ENCODE results near the gene NOP53.
"Not testable (repeated sequence)": the region's sequence is repeated elsewhere in the genome, so short reads cannot be mapped to it uniquely, and the experiment has no call there.

Gene NOP53

DNA sequence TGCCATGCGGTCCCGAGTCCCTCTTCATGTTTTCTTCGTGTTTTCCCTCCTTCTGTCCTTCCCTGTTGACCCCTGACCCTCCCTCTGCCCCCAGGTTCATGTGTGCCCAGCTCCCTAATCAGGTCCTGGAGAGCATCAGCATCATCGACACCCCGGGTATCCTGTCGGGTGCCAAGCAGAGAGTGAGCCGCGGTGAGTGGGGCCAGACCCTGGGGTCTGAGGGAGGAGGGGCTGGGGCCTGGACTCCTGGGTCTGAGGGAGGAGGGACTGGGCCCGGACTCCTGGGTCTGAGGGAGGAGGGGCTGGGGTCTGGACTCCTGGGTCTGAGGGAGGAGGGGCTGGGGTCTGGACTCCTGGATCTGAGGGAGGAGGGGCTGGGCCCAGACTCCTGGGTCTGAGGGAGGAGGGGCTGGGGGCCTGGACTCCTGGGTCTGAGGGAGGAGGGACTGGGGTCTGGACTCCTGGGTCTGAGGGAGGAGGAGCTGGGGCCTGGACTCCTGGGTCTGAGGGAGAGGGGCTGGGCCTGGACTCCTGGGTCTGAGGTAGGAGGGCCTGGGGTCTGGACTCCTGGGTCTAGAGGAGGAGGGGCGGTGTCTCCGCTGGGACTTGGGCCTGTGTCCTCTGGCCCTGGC is 26.8 kb upstream of the NOP53 start:
- not testable (repeated sequence) for DNase-seq (ENCODE audit: low spot score)

DNA sequence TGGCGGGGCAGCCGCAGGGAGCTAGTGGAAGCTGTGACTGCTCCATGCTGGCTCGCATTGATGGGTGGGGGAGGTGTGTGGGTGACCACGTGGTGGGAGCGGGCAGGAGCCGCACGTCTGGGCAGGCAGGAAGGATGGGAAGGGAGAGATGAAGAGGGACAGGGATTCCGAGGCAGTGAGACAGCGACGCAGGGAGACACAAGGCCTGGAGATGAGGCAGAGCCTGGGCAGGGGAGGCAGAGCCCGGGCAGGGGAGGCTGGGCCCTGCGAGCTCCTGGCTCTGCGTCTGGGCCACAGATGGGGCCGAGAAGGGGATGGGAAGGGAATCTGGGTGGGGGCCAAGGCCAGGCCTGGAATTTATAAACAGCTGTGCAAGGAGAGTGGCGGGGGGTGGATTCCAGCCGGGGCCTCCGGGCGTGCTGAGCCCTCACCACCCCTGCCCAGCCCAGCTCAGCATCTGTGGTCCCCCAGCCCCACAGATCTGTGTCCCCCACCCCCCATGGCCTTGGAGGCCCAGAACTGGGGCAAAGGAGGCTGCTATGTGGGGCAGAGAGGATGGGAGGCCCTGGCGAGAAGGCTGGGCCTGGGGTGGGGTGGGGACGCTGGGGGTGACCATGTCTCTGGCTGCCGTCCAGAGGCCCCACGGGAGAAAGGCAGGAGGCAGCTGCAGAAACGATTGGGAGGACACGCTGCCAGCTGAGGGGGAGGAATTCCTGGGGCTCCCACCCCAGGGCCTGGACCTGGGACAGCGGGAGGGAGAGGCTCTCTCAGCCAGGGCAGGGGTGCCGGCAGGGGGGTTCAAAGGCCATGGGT is 26.1 kb upstream of the NOP53 start:
- DNase-seq (ENCODE audit: low spot score) = no peak

DNA sequence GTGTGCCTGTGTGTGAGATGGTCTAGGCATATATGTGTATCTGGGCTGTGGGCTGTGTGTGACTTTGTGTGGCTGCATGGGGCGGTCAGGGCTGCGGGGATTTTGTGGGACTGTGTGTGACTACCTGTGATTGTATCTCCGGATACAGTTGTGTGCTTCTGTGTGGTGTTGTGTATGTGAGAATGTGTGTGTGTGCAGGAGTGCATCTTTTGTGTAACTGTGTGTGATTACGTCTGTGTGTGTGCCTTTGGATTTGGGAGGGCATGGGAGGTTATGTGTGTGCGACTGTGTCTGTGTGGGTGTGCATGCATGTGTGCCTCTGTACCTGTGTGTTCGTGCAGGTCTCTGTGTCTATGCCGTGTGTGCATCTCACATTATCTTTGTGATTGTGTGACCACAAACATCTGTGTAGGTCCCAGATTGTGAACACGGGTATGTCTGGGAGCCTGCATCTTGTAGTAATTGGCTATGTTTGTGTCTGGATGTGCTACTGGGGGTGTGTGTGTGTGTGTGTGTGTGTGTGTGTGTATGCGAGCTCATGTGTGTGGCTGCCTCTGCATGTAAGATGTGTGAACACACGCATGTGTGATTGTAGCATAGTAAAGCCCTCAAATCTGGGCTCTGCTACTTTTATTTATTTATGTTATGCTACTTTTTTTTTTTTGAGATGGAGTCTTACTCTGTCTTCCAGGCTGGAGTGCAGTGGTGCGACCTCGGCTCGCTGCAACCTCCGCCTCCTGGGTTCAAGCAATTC is 24.5 kb upstream of the NOP53 start:
- DNase-seq (ENCODE audit: low spot score) = no peak

DNA sequence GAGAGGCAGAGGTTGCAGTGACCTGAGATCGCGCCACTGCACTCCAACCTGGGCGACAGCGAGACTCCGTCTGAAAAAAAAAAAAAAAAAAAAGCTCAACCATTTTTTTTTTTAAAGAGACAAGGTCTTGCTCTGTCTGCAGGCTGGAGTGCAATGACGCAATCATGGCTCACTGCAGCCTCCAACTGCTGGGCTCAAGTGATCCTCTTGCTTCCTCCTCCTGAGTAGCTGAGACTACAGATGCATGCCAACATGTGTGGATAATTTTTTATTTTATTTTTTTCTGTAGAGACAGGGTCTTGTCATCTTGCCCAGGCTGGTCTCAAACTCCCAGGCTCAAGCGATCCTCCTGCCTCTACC is 21.8 kb upstream of the NOP53 start:
- DNase-seq (ENCODE audit: low spot score) = no peak

DNA sequence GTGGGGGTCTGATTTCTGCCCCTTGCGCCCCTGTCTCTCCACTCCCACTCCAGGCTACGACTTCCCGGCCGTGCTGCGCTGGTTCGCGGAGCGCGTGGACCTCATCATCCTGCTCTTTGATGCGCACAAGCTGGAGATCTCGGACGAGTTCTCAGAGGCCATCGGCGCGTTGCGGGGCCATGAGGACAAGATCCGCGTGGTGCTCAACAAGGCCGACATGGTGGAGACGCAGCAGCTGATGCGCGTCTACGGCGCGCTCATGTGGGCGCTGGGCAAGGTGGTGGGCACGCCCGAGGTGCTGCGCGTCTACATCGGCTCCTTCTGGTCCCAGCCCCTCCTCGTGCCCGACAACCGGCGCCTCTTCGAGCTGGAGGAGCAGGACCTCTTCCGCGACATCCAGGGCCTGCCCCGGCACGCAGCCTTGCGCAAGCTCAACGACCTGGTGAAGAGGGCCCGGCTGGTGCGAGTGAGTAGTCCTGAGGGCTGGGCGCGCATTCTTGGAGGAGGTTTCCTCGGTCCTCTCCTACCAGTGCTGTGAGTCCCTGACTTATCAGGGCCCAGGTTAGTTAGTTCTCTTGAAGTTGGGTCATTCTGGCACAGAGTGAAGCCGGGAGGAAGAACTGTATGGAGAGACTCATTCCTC is 19.5 kb upstream of the NOP53 start:
- DNase-seq (ENCODE audit: low spot score) = no peak

DNA sequence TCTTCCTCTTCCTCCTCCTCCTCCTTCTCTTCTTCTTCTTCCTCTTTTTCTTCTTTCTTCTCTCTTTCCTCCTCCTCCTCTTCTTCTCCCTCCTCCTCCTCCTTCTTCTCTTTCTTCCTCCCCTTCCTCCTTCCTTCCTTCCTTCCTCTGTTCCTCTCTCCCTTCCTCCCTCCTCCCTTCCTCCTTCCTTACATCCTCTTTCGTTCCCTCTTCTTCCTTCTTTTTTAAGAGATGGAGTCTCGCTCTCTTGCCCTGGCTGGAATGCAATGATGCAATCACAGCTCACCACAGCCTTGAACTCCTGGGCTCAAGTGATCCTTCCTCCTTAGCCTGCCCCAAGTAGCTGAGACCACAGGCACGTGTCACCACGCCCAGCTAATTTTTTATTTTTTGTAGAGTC is 18.9 kb upstream of the NOP53 start:
- DNase-seq (ENCODE audit: low spot score) = no peak

DNA sequence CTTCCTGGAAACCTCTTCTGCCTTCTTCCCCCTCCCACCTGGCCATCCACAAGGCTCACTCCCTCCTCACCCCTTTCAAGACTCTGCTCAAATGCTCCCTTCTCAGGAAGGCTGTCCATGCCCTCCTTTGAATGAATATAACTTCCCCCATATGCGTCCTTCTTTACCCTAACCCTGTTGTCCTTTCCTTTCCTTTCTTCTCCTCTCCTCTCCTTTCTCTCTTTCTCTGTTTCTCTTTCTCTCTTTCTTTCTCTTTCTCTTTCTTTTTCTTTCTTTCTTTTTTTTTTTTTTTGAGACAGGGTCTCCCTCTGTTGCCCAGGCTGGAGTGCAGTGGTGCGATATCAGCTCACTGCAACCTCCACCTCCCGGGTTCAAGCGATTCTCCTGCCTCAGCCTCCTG is 17.1 kb upstream of the NOP53 start:
- DNase-seq (ENCODE audit: low spot score) = not testable (repeated sequence)

DNA sequence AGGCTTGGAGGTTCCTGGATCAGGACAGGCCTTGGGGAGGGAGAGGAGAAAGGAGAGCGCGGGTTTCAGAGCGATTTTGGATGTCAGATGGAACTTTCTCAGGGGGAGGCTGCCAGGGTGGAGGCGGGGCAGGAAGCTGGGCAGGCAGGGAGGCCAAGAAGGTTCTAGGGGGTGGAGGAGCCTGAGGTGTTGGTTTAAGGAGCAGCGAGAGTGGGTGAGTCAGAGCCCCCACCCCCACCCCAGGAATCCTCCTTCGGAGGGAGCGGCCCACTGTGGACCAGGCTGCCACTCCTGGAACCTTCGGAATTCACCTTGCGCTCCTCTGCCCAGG is 15.9 kb upstream of the NOP53 start:
- no peak for DNase-seq (ENCODE audit: low spot score)

DNA sequence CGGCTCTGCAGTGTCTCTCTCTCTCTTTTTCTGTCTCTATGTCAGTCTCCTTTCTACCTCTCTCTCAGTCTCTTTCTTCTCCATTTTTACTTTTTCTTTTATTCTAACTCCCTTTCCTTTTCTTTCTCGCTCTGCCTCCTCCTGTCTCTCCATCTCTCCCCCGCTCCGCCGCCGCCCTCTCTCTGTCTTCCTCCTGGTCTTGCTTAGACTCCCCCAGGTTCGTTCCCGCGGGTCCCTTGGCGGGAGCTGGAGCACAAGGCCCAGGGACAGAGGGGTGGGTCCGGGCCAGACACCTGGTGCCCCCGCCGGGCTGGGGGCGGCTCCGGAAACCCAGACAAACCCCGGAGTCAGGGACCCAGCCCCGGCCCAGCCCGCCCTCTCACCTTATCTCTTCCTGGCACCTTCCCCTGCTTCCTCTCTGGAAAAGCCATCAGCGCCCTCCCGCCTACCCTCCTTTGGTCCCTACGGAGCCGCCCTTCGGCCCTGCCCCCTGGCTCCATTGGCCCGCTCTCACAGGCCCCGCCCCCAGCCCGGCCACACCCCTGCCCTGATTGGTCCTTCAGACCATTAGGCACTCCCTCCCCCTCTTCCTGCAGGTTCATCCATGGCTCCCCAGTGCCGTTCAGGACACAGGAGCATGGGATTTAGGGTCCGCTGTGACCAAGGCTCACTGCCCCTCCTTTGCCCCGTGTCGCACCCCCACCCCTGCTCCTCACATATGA is 15.4 kb upstream of the NOP53 start:
- peak; percentile 37 for DNase-seq (ENCODE audit: low spot score)

DNA sequence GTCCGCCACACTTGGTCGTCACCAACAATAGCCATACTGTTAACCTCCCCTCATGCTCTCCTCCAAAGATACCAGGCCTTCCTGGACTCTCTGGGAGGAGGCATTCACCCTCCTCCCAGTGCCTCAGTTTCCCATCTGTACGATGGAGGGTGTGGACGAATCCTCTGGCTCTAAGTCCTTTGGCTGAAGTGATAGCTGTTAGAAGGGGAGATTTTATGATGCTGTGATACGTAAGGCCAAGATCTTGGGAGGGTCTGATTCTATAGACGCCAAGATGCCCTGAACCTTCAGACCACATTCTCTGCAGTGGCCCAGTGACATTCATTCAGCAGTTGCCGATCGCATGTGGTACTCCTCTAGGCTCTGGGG is 14.8 kb upstream of the NOP53 start:
- DNase-seq (ENCODE audit: low spot score) = no peak

DNA sequence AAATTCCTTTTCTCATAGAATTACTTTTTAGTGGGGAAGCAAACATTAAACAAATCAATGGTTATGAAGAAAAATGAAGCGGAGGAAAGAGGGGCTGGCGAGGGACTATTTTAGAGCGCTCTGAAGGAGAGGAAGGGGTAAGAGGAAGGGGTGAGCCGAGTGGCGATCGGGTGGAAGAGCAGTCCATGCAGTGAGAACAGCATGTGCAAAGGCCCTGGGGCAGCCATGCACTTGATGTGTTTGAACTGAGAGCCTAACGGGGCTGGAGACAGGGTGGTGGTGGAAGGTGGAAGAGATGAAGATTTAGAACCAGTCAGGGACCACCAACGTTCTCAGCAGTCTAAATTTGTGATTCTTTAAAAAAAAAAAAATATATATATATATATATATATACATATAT is 14.4 kb upstream of the NOP53 start:
- DNase-seq (ENCODE audit: low spot score) = no peak

DNA sequence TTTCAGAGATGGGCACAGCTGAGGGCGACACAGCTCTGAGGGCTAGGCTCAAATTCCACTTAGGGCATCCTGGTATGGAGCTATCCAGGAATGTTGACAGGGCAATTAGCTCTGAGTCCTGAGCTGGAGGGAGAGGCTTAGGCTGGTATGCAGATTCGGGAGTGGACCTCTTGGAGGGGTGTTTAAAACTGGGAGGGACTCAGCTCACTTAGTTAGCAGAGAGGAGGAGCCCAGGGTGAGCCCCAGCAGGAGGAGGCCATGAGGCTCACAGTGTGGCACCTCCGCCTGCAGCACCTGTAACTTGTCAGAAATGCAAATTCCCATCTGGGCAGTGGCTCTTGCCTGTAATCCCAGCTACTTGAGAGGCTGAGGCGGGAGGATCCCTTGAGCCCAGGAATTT is 10.2 kb upstream of the NOP53 start:
- DNase-seq (ENCODE audit: low spot score) = no peak

DNA sequence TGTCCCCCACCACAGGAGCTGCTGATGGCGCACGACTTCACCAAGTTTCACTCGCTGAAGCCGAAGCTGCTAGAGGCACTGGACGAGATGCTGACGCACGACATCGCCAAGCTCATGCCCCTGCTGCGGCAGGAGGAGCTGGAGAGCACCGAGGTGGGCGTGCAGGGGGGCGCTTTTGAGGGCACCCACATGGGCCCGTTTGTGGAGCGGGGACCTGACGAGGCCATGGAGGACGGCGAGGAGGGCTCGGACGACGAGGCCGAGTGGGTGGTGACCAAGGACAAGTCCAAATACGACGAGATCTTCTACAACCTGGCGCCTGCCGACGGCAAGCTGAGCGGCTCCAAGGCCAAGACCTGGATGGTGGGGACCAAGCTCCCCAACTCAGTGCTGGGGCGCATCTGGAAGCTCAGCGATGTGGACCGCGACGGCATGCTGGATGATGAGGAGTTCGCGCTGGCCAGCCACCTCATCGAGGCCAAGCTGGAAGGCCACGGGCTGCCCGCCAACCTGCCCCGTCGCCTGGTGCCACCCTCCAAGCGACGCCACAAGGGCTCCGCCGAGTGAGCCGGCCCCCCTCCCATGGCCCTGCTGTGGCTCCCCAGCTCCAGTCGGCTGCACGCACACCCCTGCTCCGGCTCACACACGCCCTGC is 4.4 kb upstream of the NOP53 start:
- DNase-seq (ENCODE audit: low spot score) = no peak

DNA sequence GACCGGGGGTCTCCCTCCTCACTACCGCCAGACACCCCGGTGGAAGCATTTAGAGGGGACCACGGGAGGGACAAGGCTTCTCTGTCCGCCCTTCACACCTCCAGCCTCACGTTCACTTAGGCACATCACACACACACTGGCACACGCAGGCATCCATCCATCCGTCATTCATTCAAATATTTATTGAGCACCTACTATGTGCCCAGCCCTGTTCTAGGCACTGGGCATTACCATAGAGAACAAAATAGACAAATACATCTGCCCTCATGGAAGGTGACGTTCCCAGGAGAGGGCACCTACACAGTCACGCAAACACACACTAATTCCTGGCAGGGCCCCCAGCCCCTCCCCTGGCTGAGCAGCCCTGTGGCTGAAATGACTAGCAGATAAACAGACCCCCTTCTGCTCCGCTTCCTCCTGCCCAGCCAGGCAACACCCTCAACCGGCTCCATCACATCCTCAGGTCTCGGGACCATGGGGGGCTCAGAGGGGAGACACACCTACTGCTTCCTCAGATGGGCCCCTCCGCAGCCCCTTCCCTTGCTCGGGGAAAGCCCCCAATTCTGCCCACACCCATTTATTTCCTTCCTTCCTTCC is 3.7 kb upstream of the NOP53 start:
- DNase-seq (ENCODE audit: low spot score) = no peak

DNA sequence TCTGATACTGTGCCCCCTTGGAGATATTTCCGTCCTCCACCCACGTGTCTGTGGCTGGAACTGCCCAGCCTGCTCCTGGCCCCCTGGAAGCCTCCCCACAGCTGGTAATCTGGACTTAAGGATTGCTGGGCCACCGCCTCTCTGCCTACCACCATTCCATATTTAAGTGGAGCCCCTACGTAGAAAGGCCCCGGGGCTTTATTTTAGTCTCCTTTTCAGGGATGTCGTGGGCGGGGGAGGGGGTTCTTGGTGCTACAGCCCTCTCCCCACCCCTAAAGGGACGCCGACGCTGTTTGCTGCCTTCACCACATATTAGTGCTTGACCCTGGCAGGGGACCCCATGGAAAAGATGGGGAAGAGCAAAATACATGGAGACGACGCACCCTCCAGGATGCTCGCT is 2.7 kb upstream of the NOP53 start:
- DNase-seq (ENCODE audit: low spot score) = no peak

DNA sequence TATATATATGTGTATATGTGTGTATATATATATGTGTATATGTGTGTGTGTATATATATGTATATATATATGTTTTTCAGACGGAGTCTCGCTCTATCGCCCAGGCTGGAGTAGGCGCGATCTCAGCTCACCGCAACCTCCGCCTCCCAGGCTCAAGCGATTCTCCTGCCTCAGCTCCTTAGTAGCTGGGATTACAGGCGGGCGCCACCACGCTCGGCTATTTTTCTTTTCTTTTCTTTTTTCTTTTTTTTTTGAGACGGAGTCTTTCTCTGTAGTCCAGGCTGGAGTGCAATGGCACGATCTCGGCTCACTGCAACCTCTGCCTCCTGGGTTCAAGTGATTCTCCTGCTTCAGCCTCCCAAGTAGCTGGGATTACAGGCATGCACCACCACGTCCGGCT is 783 bp downstream of the NOP53 start:
- not testable (repeated sequence) for DNase-seq (ENCODE audit: low spot score)

DNA sequence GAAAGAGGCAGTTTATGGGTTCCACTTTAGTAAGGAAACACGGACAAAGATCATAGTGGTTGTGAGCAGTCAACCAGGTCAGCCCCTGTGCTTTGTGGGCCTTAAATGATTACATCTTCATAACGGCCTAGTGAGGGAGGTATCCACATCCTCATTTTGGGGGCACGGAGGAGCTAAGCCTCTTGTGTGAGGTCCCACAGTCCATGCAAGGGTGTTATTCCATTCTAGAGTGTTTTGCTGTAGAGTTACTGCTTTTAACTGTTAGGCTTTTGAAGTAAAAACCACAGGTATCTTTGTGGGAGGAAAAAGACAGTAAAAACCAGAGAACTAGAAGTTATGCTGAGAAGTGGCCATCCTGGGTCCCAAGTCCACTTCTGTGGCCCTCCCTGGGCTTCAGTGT is 4.0 kb downstream of the NOP53 start:
- DNase-seq (ENCODE audit: low spot score) = peak; percentile 12

DNA sequence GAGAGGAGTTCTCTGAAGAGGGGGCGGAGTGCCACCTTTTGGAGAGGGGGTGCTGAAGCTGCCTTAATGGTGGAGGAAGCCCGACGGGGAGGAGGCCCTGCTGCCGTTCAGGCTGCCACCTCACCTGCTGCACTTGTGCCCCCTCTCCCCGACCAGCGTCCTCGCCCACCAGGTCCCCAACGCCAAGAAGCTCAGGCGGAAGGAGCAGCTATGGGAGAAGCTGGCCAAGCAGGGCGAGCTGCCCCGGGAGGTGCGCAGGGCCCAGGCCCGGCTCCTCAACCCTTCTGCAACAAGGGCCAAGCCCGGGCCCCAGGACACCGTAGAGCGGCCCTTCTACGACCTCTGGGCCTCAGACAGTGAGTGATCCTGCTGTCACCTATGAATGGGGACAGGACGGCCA is 5.4 kb downstream of the NOP53 start:
- no peak for DNase-seq (ENCODE audit: low spot score)

DNA sequence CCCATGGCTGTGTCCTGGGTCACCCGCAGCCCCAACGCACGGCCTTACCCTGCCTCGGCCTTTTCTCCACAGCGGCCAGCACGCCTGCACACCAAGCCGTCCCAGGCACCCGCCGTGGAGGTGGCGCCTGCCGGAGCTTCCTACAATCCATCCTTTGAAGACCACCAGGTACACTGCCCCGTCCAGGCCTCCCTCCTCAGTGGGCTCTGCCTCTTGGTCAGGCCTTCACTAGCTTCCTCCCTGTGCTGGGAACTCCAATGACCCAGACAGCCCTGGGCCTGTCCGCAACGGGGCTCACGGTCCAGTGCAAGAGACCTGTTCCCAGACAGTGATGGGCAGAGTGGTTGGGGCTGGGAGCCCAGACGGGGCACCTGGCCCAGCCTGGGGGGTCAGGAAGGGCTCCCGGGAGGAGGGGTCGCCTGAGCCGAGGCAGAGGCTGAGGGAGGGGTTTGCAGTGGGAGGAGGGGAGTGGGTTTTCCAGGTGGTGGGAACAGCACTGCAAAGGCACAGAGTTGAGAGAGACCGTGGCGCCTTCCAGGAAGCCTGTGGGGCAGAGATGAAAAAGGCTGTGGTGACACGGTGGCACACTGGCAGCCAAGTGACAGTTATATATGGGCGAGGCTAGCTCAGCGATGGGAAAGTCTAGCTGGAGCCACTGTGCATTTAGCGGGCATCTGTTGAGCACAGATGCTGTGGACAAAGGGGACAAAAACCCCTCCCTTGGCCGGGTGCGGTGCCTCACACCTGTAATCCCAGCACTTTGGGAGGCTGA is 7.3 kb downstream of the NOP53 start:
- no peak for DNase-seq (ENCODE audit: low spot score)

DNA sequence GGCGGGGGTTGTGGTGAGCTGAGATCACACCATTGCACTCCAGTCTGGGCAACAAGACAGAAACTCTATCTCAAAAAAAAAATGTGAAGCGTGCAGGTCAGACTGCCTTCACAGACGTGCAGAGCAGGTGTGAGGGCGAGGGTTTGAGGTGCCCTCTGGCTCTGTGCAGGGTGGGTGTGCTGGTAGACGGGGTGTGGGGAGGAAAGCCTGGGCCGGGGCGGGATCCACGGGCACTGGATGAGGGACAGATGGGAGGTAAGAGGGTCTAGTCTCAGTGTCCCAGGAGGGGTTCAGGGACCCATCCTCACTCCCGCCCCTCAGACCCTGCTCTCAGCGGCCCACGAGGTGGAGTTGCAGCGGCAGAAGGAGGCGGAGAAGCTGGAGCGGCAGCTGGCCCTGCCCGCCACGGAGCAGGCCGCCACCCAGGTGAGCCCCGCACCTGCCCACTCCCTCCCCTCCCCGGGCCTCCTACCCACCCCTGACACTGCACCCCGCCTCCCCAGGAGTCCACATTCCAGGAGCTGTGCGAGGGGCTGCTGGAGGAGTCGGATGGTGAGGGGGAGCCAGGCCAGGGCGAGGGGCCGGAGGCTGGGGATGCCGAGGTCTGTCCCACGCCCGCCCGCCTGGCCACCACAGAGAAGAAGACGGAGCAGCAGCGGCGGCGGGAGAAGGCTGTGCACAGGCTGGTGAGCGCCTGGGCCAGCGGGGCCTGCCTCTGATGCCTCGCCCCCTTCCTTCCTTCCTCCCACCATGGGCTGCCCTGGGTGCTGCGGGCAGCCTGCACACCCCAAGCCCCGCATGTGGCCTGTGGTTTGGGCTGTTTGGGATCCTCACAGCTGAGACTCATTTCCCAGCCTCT is 9.1 kb downstream of the NOP53 start:
- DNase-seq (ENCODE audit: low spot score) = no peak

Measured in activated CD4-positive, alpha-beta T cell treated with anti-CD3 and anti-CD28 coated beads, Interleukin-2, Interleukin-4, amounts not matched to agents 100 ng/mL and 50 ng/mL, durations not matched to agents 16 hours and 8 hours (primary cell).